ENCODE measurements around the gene CPLX3. TPM values are rescaled to one million over a fixed set of nuclear protein-coding genes. Genes with fewer than 3 reads are reported as not detected.

The CPLX3 gene
- total RNA-seq, 2 experiments from 2014 or later, result 0.18 TPM; not detected in 1

GRCh38 chr15:74822233-74822632 is 4.2 kb upstream of the CPLX3 start:
- POLR2A ChIA-PET, result interaction anchor here (1.3 kb wide), 1 partner anchor 14 kb away, joined by 3 read pairs; no protein-coding TSS in a partner anchor
- no peak for DNase-seq
- no peaks in the 10 kb centered on the region for H3K9me3 Mint-ChIP-seq
- H3K4me1 Mint-ChIP-seq, result peaks cover 18% of the 10 kb centered on the region
- H3K27me3 Mint-ChIP-seq, result peaks cover 17% of the 10 kb centered on the region
- no peaks in the 10 kb centered on the region for H3K36me3 Mint-ChIP-seq (ENCODE audit: low read depth)
- H3K27ac Mint-ChIP-seq, result no peak overlapping the region
- H3K4me3 Mint-ChIP-seq, result no peak overlapping the region
- CTCF ChIA-PET, result interaction anchor here (1.4 to 1.7 kb wide), 2 partner anchors 80 to 128 kb away, joined by 3 to 5 read pairs; no protein-coding TSS in a partner anchor

GRCh38 chr15:74823324-74823723 is 3.1 kb upstream of the CPLX3 start:
- Mint-ChIP-seq H3K27ac (no peak overlapping the region), H3K36me3 (ENCODE audit: low read depth) (no peaks in the 10 kb centered on the region), H3K9me3 (no peaks in the 10 kb centered on the region)

GRCh38 chr15:74824976-74825375 is 1.5 kb upstream of the CPLX3 start:
- ChIA-PET POLR2A (interaction anchor here (2.4 kb wide), 1 partner anchor 20 kb away, joined by 5 read pairs; no protein-coding TSS in a partner anchor), CTCF (interaction anchor here (1.0 to 1.3 kb wide), 2 partner anchors 8 to 53 kb away, joined by 3 to 4 read pairs; no protein-coding TSS in a partner anchor)
- peaks cover 9% of the 10 kb centered on the region for H3K4me1 Mint-ChIP-seq
- peaks cover 25% of the 10 kb centered on the region for H3K27me3 Mint-ChIP-seq
- H3K36me3 Mint-ChIP-seq (ENCODE audit: low read depth), result no peaks in the 10 kb centered on the region
- no peaks in the 10 kb centered on the region for H3K9me3 Mint-ChIP-seq
- DNase-seq, result no peak
- H3K27ac Mint-ChIP-seq, result no peak overlapping the region
- no peak overlapping the region for H3K4me3 Mint-ChIP-seq

More at GRCh38 chr15:74823324-74823723, 3.1 kb upstream of the CPLX3 start:
- ChIA-PET POLR2A (interaction anchor here (1.2 kb wide), 1 partner anchor 70 kb away, joined by 3 read pairs; no protein-coding TSS in a partner anchor), CTCF (interaction anchor here (1.1 to 1.4 kb wide), 3 partner anchors 13 to 79 kb away, joined by 3 read pairs; no protein-coding TSS in a partner anchor)
- Mint-ChIP-seq H3K4me1 (peaks cover 11% of the 10 kb centered on the region), H3K4me3 (no peak overlapping the region), H3K27me3 (peaks cover 25% of the 10 kb centered on the region)
- DNase-seq, result no peak

- CTCF ChIA-PET, result interaction anchor here (1.0 to 1.5 kb wide), 4 partner anchors 8 to 59 kb away, joined by 3 read pairs; no protein-coding TSS in a partner anchor
- no peak for DNase-seq
- Mint-ChIP-seq H3K4me3 (no peak overlapping the region), H3K27me3 (peaks cover 25% of the 10 kb centered on the region), H3K4me1 (peaks cover 14% of the 10 kb centered on the region), H3K36me3 (ENCODE audit: low read depth) (no peaks in the 10 kb centered on the region), H3K27ac (no peak overlapping the region), H3K9me3 (no peaks in the 10 kb centered on the region)
- POLR2A ChIA-PET, result interaction anchor here (1.4 to 2.4 kb wide), 2 partner anchors 19 to 43 kb away, joined by 3 to 5 read pairs; no protein-coding TSS in a partner anchor
Measured at GRCh38 chr15:74825866-74826265, 561 bp upstream of the CPLX3 start.

- Mint-ChIP-seq H3K9me3 (no peaks in the 10 kb centered on the region), H3K27me3 (peaks cover 25% of the 10 kb centered on the region), H3K27ac (no peak overlapping the region), H3K36me3 (ENCODE audit: low read depth) (no peaks in the 10 kb centered on the region), H3K4me1 (peaks cover 14% of the 10 kb centered on the region), H3K4me3 (no peak overlapping the region)
- ChIA-PET POLR2A (interaction anchor here (0.6 to 1.4 kb wide), 3 partner anchors 16 to 44 kb away, joined by 3 to 4 read pairs (median 4); no protein-coding TSS in a partner anchor), CTCF (interaction anchor here (1.0 to 1.5 kb wide), 3 partner anchors 27 to 58 kb away, joined by 3 read pairs; no protein-coding TSS in a partner anchor)
- no peak for DNase-seq
Measured at GRCh38 chr15:74826921-74827320, 494 bp downstream of the CPLX3 start.

- POLR2A ChIA-PET, result interaction anchor here (0.6 to 1.2 kb wide), 3 partner anchors 12 to 43 kb away, joined by 3 to 4 read pairs (median 4); no protein-coding TSS in a partner anchor
- Mint-ChIP-seq H3K27ac (no peak overlapping the region), H3K27me3 (peaks cover 25% of the 10 kb centered on the region), H3K9me3 (no peaks in the 10 kb centered on the region), H3K36me3 (ENCODE audit: low read depth) (no peaks in the 10 kb centered on the region), H3K4me1 (peaks cover 14% of the 10 kb centered on the region), H3K4me3 (no peak overlapping the region)
- CTCF ChIA-PET, result no interaction called here
- DNase-seq, result no peak
Measured at GRCh38 chr15:74827614-74828013, 1.2 kb downstream of the CPLX3 start.

- H3K4me3 Mint-ChIP-seq, result no peak overlapping the region
- H3K9me3 Mint-ChIP-seq, result no peaks in the 10 kb centered on the region
- peaks cover 25% of the 10 kb centered on the region for H3K27me3 Mint-ChIP-seq
- CTCF ChIA-PET, result interaction anchor here (0.9 to 1.5 kb wide), 2 partner anchors 36 to 58 kb away, joined by 3 to 7 read pairs; no protein-coding TSS in a partner anchor
- no peaks in the 10 kb centered on the region for H3K36me3 Mint-ChIP-seq (ENCODE audit: low read depth)
- DNase-seq, result no peak
- POLR2A ChIA-PET, result interaction anchor here (1.4 kb wide), 1 partner anchor 40 kb away, joined by 3 read pairs; no protein-coding TSS in a partner anchor
- H3K4me1 Mint-ChIP-seq, result peaks cover 14% of the 10 kb centered on the region
- H3K27ac Mint-ChIP-seq, result no peak overlapping the region
Measured at GRCh38 chr15:74828835-74829234, 2.4 kb downstream of the CPLX3 start.

- no peaks in the 10 kb centered on the region for H3K36me3 Mint-ChIP-seq (ENCODE audit: low read depth)
- CTCF ChIA-PET, result interaction anchor here (0.7 to 1.5 kb wide), 4 partner anchors 9 to 132 kb away, joined by 3 to 7 read pairs (median 3); no protein-coding TSS in a partner anchor
- H3K9me3 Mint-ChIP-seq, result no peaks in the 10 kb centered on the region
- no peak overlapping the region for H3K27ac Mint-ChIP-seq
- H3K27me3 Mint-ChIP-seq, result peaks cover 23% of the 10 kb centered on the region
- H3K4me1 Mint-ChIP-seq, result peaks cover 14% of the 10 kb centered on the region
- POLR2A ChIA-PET, result interaction anchor here (1.4 to 1.8 kb wide), 2 partner anchors 23 to 41 kb away, joined by 3 to 5 read pairs; no protein-coding TSS in a partner anchor
- no peak overlapping the region for H3K4me3 Mint-ChIP-seq
- no peak for DNase-seq
Measured at GRCh38 chr15:74829486-74829885, 3.1 kb downstream of the CPLX3 start.

GRCh38 chr15:74829991-74830390 is 3.6 kb downstream of the CPLX3 start:
- H3K27ac Mint-ChIP-seq, result no peak overlapping the region
- POLR2A ChIA-PET, result interaction anchor here (0.6 to 1.8 kb wide), 4 partner anchors 10 to 42 kb away, joined by 3 to 5 read pairs (median 4); no protein-coding TSS in a partner anchor

GRCh38 chr15:74830868-74831267 is 4.4 kb downstream of the CPLX3 start:
- peaks cover 14% of the 10 kb centered on the region for H3K4me1 Mint-ChIP-seq
- no peak for DNase-seq
- POLR2A ChIA-PET, result interaction anchor here (1.4 to 1.8 kb wide), 2 partner anchors 9 to 24 kb away, joined by 4 to 5 read pairs; no protein-coding TSS in a partner anchor
- H3K27ac Mint-ChIP-seq, result no peak overlapping the region
- peaks cover 9% of the 10 kb centered on the region for H3K36me3 Mint-ChIP-seq (ENCODE audit: low read depth)
- H3K4me3 Mint-ChIP-seq, result no peak overlapping the region
- H3K27me3 Mint-ChIP-seq, result peaks cover 14% of the 10 kb centered on the region
- CTCF ChIA-PET, result no interaction called here
- no peaks in the 10 kb centered on the region for H3K9me3 Mint-ChIP-seq

More at GRCh38 chr15:74829991-74830390, 3.6 kb downstream of the CPLX3 start:
- peaks cover 14% of the 10 kb centered on the region for H3K4me1 Mint-ChIP-seq
- H3K36me3 Mint-ChIP-seq (ENCODE audit: low read depth), result peaks cover under 1% of the 10 kb centered on the region
- H3K9me3 Mint-ChIP-seq, result no peaks in the 10 kb centered on the region
- CTCF ChIA-PET, result interaction anchor here (0.7 to 1.5 kb wide), 4 partner anchors 9 to 131 kb away, joined by 3 to 7 read pairs (median 3); no protein-coding TSS in a partner anchor
- H3K4me3 Mint-ChIP-seq, result no peak overlapping the region
- DNase-seq, result no peak
- H3K27me3 Mint-ChIP-seq, result peaks cover 19% of the 10 kb centered on the region

- Mint-ChIP-seq H3K27ac (no peak overlapping the region), H3K4me1 (peaks cover 14% of the 10 kb centered on the region), H3K27me3 (peaks cover 11% of the 10 kb centered on the region), H3K36me3 (ENCODE audit: low read depth) (peaks cover 17% of the 10 kb centered on the region), H3K4me3 (no peak overlapping the region), H3K9me3 (no peaks in the 10 kb centered on the region)
- ChIA-PET CTCF (interaction anchor here (1.9 to 2.7 kb wide), 2 partner anchors 13 to 61 kb away, joined by 4 to 12 read pairs; no protein-coding TSS in a partner anchor), POLR2A (no interaction called here)
- no peak for DNase-seq
Measured at GRCh38 chr15:74831813-74832495, 5.5 kb downstream of the CPLX3 start.

- CTCF ChIA-PET, result interaction anchor here (1.5 to 2.7 kb wide), 3 partner anchors 14 to 71 kb away, joined by 4 to 12 read pairs (median 4); no protein-coding TSS in a partner anchor
- POLR2A ChIA-PET, result interaction anchor here (1.2 to 1.7 kb wide), 4 partner anchors 12 to 69 kb away, joined by 3 read pairs; no protein-coding TSS in a partner anchor
- Mint-ChIP-seq H3K4me3 (no peak overlapping the region), H3K27ac (no peak overlapping the region), H3K4me1 (peaks cover 14% of the 10 kb centered on the region), H3K9me3 (no peaks in the 10 kb centered on the region), H3K36me3 (ENCODE audit: low read depth) (peaks cover 22% of the 10 kb centered on the region), H3K27me3 (peaks cover 4% of the 10 kb centered on the region)
- DNase-seq, result no peak
Measured at GRCh38 chr15:74832826-74833225, 6.4 kb downstream of the CPLX3 start.

Measured in activated CD4-positive, alpha-beta memory T cell treated with anti-CD3 and anti-CD28 coated beads, Interleukin-2, amount 10 ng/mL, durations not matched to agents 7 days and 5 days (primary cell).